ENCODE results near the gene GFI1.
"Not testable (repeated sequence)": the region's sequence is repeated elsewhere in the genome, so short reads cannot be mapped to it uniquely, and the experiment has no call there.

- TF ChIP-seq POLR2A, CTCF, POLR2AphosphoS5, EP300 (IDR thresholded peaks at IDR 0.05): not testable (repeated sequence)
Measured at GRCh38 chr1:92532371-92532770, 45.6 kb upstream of the GFI1 start.
